Measurements from ENCODE around the gene AGFG1.

Gene AGFG1, protein sequence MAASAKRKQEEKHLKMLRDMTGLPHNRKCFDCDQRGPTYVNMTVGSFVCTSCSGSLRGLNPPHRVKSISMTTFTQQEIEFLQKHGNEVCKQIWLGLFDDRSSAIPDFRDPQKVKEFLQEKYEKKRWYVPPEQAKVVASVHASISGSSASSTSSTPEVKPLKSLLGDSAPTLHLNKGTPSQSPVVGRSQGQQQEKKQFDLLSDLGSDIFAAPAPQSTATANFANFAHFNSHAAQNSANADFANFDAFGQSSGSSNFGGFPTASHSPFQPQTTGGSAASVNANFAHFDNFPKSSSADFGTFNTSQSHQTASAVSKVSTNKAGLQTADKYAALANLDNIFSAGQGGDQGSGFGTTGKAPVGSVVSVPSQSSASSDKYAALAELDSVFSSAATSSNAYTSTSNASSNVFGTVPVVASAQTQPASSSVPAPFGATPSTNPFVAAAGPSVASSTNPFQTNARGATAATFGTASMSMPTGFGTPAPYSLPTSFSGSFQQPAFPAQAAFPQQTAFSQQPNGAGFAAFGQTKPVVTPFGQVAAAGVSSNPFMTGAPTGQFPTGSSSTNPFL
- 84.6 to 94.5 reads per million in 2 donors for total RNA-seq

DNA sequence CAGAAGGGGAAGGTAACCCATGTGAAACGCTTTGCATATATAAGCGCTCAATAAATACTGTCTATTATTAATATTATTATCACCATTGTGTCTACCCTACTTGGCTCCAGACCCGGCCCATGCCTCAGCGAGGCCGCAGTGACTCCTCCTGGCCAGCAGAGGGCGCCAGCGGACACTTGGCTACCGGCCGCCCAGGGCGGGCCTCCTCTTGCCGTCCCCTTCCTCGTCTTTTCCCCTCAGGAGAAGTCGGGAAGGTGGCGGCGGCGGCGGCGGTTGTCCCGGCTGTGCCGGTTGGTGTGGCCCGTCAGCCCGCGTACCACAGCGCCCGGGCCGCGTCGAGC is at the start of gene AGFG1:
Gene AGFG1 (plus strand): TSS at position 233 of the 341 bp plus-strand sequence. CDS start 266 bp downstream, outside the sequence.
- peak; percentile 63 for DNase-seq

DNA sequence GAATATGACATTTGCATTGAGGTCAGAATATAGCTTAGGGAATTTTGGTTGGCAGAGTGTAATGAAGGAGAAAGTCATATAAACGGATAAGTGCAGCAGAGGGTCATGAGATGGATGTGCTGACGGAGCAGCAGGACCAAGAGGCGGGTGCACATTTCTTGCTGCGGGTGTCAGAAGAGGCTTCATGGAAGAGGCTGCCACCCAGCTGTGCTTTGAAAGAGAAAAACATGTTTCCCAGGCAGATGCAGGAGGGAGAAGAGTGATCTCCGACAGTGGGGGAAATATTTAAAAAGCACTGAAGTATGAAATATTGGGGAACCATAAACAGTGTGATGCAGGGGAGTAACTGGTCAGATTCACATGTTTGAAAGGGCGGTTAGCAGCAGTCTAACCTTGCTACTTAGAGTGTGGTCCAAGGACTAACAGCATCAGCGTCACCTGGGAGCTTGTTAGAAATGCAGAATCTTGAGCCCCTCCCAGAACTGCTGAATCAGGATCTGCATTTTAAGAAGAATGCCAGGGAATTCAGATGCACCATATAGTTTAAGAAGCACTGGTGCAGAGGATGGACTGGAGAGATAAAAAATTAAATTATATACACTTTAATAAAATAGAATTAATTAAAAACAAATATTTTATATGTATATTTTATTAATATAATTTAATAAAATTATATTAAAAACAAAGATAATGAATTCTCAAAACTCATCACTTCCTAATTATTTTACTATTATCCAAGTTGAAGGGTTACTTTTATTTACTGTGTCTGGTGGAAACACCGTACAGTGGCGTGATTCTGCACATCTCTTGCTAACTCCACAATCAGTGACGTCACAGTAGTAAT is 48.1 kb upstream of the AGFG1 start:
- DNase-seq = no peak

DNA sequence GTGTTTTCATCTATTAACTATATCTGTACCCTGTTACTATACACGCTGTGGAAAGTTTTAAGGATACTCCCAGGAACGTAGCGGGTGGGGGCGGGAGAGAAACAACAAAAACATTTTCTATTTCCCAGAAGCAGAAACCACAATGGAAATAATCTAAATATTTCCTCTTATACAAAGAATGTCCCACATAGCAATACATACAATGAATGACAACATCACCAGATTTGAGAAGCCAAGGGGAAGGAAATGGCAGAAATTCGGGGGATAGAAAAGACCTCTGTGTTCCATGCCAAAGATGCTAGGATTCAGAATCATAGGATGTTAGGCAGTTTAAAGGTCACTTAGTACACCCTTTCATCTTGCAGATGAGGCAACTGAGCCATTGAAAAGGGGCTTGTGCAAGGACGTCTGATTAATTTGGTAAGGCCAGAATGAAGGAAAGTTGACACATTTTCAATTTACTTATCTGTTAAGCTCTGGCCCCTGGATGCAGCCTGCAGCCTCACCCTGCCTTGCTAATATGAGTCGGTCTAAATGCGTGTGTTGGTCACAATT is 43.1 kb upstream of the AGFG1 start:
- DNase-seq = no peak

DNA sequence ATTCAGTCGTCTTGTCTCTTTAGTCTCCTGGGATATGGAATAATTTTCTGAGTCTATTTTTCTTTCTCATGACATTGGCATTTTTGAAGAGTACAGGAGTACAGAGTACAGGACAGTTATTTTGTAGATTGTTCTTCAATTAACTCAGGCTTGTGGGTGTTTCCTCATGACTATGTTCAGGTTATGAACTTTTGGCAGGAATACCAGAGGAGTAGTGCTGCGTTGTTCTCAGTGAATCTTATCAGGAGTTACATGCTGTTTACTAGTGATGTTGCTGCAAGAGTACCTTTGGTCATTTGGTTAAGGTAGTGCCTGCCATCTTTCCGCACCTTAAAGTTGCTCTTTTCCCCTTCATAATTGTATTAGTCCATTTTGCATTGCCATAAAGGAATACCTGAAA is 41.3 kb upstream of the AGFG1 start:
- no peak for DNase-seq

DNA sequence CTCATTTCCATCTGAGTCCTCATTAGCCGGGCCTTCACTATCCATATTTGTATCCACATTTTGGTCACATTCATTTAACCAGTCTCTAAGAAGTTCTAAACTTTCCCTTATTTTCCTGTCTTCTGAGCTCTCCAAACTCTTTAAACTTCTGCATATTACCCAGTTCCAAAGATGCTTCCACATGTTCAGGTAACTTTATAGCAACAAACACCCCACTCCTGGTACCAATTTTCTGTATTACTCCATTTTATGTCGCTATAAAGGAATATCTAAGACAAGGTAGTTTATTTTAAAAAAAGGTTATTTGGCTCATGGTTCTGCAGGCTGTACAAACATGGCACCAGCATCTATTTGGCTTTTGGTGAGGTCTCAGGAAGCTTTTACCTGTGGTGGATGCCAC is 38.8 kb upstream of the AGFG1 start:
- no peak for DNase-seq

DNA sequence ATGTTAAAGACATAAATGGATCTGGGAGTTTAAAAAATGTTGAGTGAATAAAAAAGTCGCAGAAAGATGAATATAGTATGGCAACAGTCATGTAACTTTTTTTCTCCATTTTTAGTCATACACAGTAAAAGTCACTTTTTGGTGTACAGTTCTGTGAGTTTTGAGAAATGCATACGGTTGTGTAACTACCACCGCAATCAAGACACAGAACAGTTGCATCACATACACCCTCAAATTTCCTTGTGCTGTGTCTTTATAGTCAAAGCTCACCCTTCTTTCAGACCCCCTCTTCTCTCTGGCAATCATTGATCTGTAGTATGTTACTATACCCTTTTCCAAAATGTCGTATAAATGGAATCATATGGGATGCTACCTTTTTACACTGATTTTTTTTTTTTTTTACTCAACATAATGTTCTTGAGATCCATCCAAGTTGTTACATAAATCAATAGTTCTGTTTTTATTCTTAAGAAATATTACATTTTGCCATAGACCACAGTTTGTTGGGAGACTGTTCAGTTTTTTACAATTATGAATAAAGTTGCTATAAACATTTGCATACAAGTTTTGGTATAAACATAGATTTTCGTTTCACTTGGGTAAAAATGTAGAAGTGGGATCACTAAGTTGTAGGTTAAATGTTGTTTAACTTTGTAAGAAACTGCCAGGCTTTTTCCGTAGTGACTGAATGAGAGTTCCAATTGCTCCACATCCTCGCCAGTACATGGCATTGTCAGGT is 35.4 kb upstream of the AGFG1 start:
- no peak for DNase-seq

DNA sequence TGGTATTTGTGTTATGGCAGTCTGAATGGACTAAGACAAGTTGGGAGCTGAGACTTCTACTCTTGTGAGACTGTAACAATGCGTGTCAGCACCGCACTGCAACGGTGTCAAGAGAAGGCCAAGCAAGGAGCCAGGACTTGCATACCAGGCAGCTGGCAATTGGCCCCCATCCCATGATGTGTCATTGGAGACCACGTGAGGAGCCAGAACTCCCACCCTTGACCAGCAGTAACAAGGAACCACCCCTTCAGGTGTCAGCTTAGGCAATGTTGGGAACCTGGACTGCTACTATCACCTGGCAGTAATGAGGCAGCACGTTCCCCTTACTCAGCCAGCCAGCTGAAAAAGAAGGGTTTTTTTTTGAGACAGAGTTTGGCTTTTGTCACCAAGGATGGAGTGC is 32.7 kb upstream of the AGFG1 start:
- DNase-seq = no peak

DNA sequence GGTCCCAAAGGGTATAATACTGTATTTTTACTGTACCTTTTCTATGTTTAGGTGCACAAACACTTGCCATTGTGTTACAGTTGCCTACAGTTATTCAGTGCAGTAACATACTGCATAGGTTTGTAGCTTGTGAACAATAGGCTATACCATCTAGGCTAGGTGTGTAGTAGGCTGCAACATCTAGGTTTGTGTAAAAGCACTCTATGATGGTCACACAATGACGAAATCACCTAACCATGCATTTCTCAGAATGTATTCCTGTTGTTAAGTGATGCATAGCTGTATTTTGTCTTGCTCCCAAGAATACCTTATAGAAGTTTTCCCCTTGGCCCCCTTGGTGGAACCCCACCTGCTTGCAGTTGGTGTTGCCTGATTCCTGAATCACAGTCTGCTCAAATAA is 29.3 kb upstream of the AGFG1 start:
- DNase-seq = no peak

DNA sequence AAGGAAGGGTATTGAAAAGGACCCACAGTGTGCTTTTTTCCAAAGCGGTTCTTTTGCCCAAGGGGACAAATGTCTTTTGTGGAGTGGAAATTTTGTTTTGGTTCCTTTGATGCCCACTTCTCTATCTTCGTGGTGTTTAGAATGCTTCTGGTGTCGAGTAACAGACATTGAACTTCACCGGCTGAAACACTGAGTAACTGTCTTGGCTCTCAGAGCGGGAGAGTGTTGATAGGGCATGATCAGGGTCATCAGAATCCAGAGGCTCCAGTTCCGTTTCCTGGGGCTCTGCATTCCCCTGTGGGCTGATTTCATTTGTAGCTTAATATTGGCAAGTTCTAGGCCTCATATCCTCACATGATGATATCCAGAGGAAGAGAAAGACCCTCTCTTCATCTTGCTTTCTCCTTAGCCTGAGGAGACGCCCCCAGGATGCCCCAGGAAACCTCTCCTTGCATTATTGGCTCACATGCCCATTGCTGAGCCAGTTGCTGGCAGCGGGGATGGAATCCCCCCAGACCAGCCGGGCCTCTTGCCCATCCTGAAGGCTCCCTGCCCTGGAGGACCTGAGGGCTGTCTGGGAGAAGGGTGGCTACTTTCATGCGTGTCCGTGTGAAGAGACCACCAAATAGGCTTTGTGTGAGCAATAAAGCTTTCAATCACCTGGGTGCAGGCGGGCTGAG is 27.9 kb upstream of the AGFG1 start:
- DNase-seq = no peak

DNA sequence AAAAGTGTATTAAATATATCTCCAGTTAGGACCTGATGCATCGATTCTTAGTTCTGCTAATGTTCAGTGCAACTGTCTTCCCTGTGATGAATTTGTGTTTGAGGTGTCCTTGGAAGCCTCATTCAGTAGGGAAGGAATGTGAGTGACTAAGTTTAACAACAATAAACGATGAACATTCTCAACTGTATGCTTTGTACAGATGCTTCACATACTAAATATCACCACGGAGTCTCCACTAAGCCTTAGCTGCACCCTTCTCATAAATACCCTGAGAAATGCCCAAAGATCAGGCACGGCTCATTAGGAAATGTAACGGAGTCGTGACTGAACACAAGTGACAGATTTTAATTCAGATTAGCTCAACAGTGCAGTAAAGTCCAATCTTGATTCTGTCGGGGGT is 24.4 kb upstream of the AGFG1 start:
- no peak for DNase-seq

DNA sequence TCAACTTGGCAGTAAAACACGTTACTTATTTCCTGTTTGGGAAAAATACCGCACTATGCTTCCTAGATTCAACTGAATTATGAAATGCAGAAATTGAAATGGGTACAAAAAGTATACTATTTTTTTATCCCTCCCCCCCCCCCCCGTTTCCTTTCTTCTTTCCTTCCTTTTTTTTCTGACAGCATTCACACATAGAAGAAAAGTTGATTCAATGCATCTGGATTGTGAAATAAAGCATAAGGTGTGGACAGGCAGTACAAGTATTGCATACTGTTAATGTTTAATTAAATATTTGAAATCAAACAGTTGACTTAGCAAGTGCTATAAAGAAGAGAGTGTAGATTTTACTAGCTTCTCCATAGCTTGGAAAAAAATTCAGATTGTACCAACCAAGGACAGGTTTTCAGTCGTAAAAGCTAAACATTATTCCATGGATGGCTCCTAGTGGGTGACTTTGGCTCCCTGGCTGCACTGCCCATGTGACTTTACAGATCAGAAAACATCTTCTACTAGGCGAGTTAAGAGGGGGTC is 21.6 kb upstream of the AGFG1 start:
- DNase-seq = no peak

DNA sequence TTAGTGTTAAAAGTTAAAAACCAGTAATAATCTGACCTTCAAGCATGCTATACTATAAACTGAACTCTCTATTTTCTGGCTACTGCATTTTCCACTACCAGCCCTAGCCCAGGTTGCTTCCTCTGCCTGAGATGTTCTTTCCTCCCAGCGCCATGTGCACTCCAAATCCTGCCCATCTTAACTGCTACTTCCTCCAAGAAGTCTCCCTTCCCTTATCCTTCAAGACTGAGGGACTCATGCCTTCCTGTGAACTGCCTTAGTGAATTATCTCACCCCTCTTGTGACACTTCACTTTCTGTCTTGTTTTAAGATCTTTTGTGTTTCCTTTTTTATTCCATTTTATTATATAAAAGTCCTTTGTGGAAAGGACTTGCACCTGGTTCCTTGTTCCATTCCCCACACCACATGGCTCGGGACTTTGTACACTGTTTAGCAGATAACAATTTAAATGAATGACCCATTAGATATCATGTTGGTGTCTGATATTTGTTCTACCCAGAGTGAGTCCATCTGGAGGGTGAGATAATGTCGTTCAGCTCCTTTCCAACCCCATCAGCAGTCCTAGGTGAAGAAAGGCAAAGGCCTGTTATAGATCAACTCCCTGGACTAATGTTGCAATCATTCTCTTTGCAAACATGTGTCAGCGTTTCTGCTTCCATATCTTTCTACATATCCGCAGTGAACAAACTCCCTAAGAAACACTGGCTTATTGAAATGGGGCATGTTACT is 20.9 kb upstream of the AGFG1 start:
- no peak for DNase-seq

DNA sequence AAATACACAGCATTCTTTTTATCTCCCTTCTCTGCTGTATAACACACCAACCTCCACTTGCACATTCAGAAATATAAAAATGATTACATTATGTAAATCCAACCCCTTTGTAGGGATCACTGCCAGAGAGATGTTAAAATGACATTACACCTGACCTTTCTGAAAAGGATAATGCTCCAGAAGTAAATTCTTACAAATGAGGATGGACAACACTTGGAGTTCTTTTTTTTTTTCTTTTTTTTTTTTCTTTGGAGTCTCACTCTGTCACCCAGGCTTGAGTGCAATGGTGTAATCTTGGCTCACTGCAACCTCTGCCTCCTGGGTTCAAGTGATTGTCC is 20.3 kb upstream of the AGFG1 start:
- DNase-seq = no peak

DNA sequence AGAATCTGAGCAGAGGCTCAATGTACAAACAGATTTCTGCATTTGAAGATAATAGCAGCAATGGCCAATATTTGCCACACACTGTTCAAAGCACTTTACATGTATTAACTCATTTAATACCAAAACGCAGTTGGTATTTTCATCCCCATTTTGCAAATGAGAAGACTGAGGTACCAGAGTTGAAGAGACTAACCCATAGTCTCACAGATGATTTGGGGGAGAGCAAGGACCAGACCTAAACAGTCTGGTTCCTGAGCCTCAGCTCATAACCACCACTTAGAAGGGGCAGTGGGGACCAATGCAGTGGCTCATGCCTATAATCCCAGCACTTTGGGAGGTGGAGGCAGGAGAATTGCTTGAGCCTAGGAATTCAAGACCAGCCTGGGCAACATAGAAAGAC is 18.1 kb upstream of the AGFG1 start:
- DNase-seq = no peak

DNA sequence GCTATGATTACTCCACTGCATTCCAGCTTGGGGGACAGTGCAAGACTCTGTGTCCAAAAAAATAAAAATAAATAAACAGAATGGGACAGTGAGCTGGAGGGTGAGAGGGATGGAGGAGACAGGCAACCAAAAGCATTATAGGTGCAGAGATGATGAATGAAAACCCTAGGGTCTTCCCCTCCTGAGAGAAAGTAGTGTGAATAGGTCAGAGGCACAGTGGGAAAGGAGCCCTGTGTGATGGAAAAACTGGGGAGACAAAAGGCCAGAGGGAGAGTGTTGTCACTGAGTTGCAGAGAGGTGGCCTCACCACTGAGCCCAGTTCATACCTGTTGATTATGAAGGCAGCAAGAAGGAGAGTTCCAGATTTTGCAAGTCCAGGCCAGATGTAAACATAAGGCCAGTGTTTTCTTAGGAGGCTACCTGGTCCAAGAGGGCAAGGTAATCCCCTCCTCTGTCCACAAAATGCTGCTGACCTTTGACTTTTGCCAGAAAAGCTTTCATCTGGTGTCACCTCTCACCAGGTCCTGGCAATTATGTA is 17.6 kb upstream of the AGFG1 start:
- no peak for DNase-seq

DNA sequence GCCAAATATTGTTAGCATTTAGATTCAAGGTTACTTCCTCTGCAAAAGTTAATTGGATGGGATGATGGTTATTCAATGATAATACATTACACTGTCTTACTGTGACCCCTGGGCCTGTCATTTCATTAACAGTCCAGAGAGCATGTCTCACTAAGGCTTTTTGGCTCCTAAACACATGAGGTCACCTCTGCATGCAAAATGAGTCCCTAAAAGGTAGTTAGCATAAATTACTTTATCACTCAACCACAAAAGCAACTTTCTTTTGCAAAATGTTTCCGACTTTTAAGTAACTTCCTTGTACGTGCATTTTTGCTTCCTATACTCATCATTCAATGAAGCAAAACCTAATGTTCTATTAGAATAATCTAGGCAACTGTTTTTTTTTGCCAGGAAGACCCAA is 16.8 kb upstream of the AGFG1 start:
- no peak for DNase-seq

DNA sequence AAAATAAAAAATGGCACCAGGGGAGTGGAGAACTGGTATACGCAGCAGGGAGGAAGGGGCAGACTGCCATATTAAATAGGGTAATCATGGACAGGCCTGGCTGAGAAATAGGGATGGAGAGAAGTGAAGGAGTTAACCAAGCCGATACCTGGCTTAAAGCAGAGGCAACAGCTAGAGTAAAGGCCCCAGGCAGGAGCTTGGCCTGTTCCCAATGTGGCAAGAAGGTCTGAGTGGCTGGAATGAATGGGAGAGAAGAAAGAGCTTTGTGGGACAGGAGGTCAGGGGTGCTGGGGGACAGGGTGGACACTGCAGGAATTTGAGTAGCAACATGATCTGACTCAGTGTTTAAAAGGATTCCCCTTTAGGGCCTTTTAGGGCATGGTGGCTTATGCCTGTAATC is 15.9 kb upstream of the AGFG1 start:
- DNase-seq = no peak

DNA sequence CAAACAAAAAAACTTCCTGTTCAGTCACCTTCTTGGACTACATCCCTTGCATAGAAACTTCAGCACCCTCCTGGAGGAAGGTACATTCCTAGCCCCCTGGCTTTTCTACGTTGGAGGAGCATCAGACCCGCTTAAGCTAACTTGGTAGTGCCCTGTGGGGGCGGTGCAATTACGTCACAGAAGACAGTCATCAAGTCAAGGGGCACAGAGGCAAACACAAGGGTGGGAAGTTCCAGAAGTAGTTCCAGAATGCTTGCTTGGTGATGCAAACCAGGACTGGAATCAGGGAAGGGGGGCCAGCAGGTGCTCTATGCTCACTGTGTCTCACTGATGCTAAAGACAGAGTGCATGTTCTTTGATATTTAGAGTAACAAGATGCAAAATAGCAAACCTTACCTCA is 15.2 kb upstream of the AGFG1 start:
- no peak for DNase-seq

DNA sequence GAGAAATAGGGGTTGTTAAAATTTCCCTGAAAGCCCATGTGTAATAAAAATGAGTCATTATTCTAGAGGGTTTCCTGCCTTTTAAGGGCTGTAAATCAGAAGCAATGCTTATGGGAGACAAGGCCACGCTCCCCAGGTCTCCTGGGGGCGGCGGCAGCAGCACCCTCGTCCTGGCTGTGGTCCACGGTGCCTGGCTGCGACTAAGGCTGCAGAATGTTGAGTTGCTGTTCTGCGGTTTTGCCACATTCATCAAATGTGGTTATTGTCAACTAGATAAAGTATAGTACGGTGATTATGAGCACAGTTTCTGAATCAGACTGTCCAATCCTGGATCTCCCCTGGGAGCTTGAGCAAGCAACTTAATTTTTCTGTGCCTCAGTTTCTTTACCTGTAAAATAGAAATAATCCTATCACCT is 11.9 kb upstream of the AGFG1 start:
- DNase-seq = peak; percentile 33

DNA sequence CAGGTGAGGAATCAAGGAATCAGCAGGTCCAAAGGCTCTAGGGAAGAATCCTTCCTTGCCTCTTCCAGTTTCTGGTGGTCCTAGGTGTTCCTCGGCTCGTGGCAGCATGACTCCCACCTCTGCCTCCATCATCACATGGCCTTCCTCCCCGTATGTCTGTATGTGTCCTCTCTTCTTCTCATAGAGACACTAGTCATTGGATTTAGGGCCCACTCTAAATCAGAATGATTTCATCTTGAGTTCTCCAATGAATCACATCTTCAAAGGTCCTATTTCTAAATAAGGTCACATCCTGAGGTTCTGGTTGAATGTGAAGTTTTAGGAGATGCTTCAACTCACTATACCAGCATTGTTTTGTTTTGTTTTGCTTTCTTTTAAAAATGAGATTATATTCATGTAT is 11.1 kb upstream of the AGFG1 start:
- no peak for DNase-seq

DNA sequence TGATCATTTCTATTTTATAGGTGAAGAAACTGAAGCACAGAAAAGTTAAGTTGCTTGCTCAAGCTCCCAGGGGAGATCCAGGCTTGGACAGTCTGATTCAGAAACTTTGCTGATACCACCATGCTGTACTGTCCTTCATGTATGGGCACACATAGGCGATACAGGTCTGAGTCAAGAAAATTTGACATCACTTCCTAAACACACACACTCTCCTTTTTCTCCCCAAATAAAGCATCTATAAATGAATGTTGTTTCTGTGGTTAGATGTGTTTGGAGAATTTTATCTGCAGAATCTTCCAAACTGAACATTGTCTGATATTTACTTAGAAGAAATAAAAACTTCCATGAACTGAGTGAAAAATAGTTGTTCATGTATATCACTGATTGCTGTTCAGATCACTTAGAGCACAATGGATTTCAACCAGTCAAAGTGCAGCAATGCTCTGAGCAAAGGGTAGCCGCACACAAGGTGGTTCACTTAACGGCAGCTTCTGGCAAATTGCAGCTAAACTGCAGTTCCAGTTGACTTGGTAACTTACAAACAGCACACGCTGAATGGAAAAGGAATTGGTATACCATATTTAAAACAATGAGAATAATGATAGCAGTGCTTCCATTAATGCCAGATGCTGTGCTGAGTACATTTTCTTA is 10.0 kb upstream of the AGFG1 start:
- DNase-seq = no peak
